ENCODE results near the gene ACVR2B. TPM values are rescaled to one million over a fixed set of nuclear protein-coding genes. Genes with fewer than 3 reads are reported as not detected.
"Not testable (repeated sequence)": the region's sequence is repeated elsewhere in the genome, so short reads cannot be mapped to it uniquely, and the experiment has no call there.

The ACVR2B gene
- 1.1 and 2.2 TPM in 2 replicates for total RNA-seq (2014; rRNA removed; shearing (Covaris generic))

GRCh38 chr3:38453075-38453912, at the start of gene ACVR2B:
ACVR2B (plus strand) TSS chr3:38453890; CDS start chr3:38454323, 433 bp downstream.
- Histone ChIP-seq H3K4me1 (replicated peaks) (peaks cover 13% of the 10 kb centered on the region; the same call in 1 of the 2 replicates), H3K36me3 (no peaks in the 10 kb centered on the region)

DNA sequence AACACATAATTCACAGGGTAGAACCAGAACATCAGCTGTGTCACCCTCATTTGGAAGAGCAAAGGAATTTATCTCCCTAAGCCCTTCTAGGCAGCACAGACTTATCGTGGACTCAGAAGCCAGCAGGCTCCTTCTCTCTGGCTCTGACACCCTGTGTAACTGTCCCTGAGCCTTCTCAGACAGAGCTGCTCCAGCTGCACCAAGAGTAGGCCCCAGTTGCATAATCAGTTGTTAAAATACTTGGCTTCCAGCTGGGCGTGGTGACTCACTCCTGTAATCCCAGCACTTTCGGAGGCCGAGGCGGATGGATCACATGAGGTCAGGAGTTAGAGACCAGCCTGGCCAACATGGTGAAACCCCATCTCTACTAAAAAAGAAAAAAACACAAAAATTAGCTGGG, 49.4 kb upstream of the ACVR2B start:
- no peaks in the 10 kb centered on the region for H3K36me3 ChIP-seq
- H3K9me3 ChIP-seq (replicated peaks) = no peaks in the 10 kb centered on the region
- no peak overlapping the region for H3K4me3 ChIP-seq
- DNase-seq (ENCODE audit: low read depth in 1 of 2, low spot score in 2 of 2) = no peak
- H3K27me3 ChIP-seq (replicated peaks) = no peaks in the 10 kb centered on the region
- H3K4me1 ChIP-seq (replicated peaks) = no peaks in the 10 kb centered on the region
- no peak overlapping the region for H3K27ac ChIP-seq

More at GRCh38 chr3:38453075-38453912, at the start of gene ACVR2B:
- H3K27ac ChIP-seq = no peak within 1 kb of the TSS
- no peaks in the 10 kb centered on the region; the same call in 1 of the 2 replicates for H3K27me3 ChIP-seq (replicated peaks)
- DNase-seq (ENCODE audit: low read depth in 1 of 2, low spot score in 2 of 2) = peak; percentile 68 to 80
- peaks cover 4% of the 10 kb centered on the region; the same call in 1 of the 2 replicates for H3K9me3 ChIP-seq (replicated peaks)
- peak within 1 kb of the TSS; percentile 90 for H3K4me3 ChIP-seq

DNA sequence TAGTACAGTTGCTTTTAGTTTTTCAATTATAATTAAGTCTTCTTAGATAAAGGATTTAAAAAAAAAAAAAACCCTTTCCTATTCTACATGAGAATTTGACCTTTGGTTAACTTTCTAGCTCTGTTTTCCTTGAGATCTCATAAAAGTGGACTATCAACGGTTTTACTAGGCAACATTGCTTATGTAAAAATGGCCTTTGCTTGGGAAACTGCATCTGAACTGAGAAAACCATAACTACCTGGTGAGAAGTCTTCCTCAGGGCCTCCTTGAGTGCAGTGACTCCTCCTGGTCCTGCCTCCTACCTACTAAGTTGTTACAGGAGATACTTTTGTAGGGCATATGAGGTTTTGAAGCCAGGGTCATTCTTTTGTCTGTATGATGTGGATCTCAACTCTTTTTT, 42.1 kb upstream of the ACVR2B start:
- no peak overlapping the region for H3K27ac ChIP-seq
- DNase-seq (ENCODE audit: low read depth in 1 of 2, low spot score in 2 of 2) = no peak
- H3K36me3 ChIP-seq = no peaks in the 10 kb centered on the region
- no peaks in the 10 kb centered on the region for H3K4me1 ChIP-seq (replicated peaks)
- no peaks in the 10 kb centered on the region for H3K27me3 ChIP-seq (replicated peaks)
- H3K9me3 ChIP-seq (replicated peaks) = no peaks in the 10 kb centered on the region
- H3K4me3 ChIP-seq = no peak overlapping the region

- H3K36me3 ChIP-seq; H3K9me3 ChIP-seq (replicated peaks); H3K4me3 ChIP-seq; H3K27ac ChIP-seq; H3K4me1 ChIP-seq (replicated peaks); DNase-seq (ENCODE audit: low read depth in 1 of 2, low spot score in 2 of 2); H3K27me3 ChIP-seq (replicated peaks): not testable (repeated sequence)
Measured at GRCh38 chr3:38420758-38421157, 32.9 kb upstream of the ACVR2B start.

- Histone ChIP-seq H3K4me1 (replicated peaks) (no peaks in the 10 kb centered on the region), H3K4me3 (no peak overlapping the region), H3K9me3 (replicated peaks) (no peaks in the 10 kb centered on the region), H3K27ac (no peak overlapping the region), H3K36me3 (no peaks in the 10 kb centered on the region), H3K27me3 (replicated peaks) (no peaks in the 10 kb centered on the region)
- DNase-seq (ENCODE audit: low read depth in 1 of 2, low spot score in 2 of 2) = no peak
Measured at GRCh38 chr3:38421679-38422336, 31.9 kb upstream of the ACVR2B start.

GRCh38 chr3:38426798-38427426, 26.8 kb upstream of the ACVR2B start:
- H3K9me3 ChIP-seq (replicated peaks); H3K4me1 ChIP-seq (replicated peaks); H3K36me3 ChIP-seq; H3K27me3 ChIP-seq (replicated peaks); H3K4me3 ChIP-seq; DNase-seq (ENCODE audit: low read depth in 1 of 2, low spot score in 2 of 2); H3K27ac ChIP-seq: not testable (repeated sequence)

DNA sequence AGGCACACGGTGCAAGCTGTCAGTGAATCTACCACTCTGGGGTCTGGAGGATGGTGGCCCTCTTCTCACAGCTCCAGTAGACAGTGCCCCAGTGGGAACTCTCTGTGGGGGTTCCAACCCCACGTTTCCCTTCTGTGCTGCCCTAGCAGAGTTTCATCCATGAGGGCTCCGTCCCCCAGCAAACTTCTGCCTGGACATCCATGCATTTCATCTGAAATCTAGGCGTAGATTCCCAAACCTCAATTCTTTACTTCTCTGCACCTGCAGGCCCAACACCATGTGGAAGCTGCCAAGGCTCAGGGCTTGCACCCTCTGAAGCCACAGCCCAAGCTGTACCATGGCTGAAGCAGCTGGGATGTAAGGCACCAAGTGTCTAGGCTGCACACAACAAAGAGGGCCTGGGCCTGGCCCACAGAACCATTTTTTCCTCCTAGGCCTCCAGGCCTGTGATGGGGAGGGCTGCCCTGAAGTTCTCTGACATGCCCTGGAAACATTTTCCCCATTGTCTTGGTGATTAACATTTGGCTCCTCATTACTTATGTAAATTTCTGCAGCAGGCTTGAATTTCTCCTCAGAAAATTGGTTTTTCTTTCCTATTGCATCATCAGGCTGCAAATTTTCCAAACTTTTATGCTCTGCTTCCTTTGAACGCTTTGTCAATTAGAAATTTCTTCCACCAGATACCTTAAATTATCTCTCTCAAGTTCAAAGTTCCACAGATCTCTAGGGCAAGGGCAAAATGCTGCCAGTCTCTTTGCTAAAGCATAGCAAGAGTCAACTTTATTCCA, 20.6 kb upstream of the ACVR2B start:
- H3K9me3 ChIP-seq (replicated peaks); H3K36me3 ChIP-seq; H3K27me3 ChIP-seq (replicated peaks); H3K4me1 ChIP-seq (replicated peaks); H3K27ac ChIP-seq; DNase-seq (ENCODE audit: low read depth in 1 of 2, low spot score in 2 of 2); H3K4me3 ChIP-seq: not testable (repeated sequence)

DNA sequence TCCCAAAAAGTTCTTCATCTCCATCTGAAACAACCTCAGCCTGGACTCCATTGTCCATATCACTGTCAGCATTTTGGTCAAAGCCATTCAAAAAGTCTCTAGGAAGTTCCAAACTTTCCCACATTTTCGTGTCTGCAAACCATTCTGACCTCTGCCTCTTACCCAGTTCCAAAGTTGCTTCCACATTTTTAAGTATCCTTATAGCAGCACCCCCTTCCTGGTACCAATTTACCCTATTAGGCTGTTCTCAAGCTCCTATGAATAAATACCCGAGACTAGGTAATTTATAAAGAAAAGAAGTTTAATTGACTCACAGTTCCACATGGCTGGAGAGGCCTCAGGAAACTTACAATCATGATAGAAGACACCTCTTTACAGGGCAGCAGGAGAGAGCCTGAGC, 20.0 kb upstream of the ACVR2B start:
- not testable (repeated sequence) for H3K4me3 ChIP-seq; H3K4me1 ChIP-seq (replicated peaks); H3K36me3 ChIP-seq; H3K27me3 ChIP-seq (replicated peaks); DNase-seq (ENCODE audit: low read depth in 1 of 2, low spot score in 2 of 2); H3K9me3 ChIP-seq (replicated peaks); H3K27ac ChIP-seq

- not testable (repeated sequence) for H3K4me3 ChIP-seq; H3K4me1 ChIP-seq (replicated peaks); DNase-seq (ENCODE audit: low read depth in 1 of 2, low spot score in 2 of 2); H3K9me3 ChIP-seq (replicated peaks); H3K27ac ChIP-seq; H3K36me3 ChIP-seq; H3K27me3 ChIP-seq (replicated peaks)
Measured at GRCh38 chr3:38438436-38439069, 15.1 kb upstream of the ACVR2B start.

DNA sequence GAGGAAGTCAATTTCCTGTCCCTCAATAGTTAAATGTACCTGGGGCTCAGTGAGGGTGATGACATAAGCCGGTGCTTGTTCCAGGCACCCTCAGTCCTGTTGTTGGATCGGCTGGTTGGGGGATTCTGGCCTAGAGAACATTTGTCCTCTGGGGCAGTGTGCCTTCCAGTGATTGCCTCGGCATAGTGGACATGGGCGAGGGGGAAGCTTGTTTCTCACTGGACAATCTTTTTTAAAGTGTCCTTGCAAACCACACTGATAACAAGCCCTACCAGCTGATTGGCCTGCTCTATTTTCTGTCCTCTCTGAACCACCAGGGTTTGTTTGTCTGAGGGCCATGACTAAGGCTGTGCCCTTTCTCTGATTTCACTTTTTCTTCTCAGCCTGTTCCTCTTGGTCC, 10.5 kb upstream of the ACVR2B start:
- H3K4me3 ChIP-seq; H3K36me3 ChIP-seq; H3K27me3 ChIP-seq (replicated peaks); H3K9me3 ChIP-seq (replicated peaks); H3K27ac ChIP-seq; H3K4me1 ChIP-seq (replicated peaks); DNase-seq (ENCODE audit: low read depth in 1 of 2, low spot score in 2 of 2): not testable (repeated sequence)

DNA sequence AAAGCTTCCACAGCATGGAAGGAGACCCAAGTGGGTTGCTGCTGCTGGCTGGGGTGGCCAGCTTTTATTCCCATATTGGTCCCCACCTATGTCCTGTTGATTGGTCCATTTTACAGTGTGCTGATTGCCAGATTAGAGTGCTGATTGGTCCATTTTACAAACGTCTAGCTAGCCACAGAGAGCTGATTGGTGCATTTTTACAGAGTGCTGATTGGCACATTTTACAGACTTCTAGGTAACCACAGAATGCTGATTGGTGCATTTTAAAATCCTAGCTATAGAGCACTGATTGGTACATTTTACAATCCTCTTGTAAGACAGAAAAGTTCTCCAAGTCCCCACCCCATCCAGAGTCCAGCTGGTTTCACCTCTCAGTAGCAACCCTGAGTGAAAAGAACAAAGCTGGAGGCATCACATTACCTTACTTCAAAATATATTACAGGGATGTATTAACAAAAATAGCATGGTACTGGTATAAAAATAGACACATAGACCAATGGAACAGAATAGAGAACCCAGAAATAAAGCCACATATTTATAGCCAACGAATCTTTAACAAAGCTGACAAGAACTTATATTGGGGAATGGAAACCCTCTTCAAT, 7.5 kb upstream of the ACVR2B start:
- Histone ChIP-seq H3K4me3 (no peak overlapping the region), H3K9me3 (replicated peaks) (no peaks in the 10 kb centered on the region), H3K27me3 (replicated peaks) (no peaks in the 10 kb centered on the region; the same call in 1 of the 2 replicates), H3K27ac (no peak overlapping the region), H3K36me3 (no peaks in the 10 kb centered on the region), H3K4me1 (replicated peaks) (no peaks in the 10 kb centered on the region)
- no peak for DNase-seq (ENCODE audit: low read depth in 1 of 2, low spot score in 2 of 2)

- Histone ChIP-seq H3K36me3 (no peaks in the 10 kb centered on the region), H3K4me1 (replicated peaks) (no peaks in the 10 kb centered on the region), H3K27me3 (replicated peaks) (no peaks in the 10 kb centered on the region; the same call in 1 of the 2 replicates), H3K27ac (no peak overlapping the region), H3K9me3 (replicated peaks) (no peaks in the 10 kb centered on the region), H3K4me3 (no peak overlapping the region)
- DNase-seq (ENCODE audit: low read depth in 1 of 2, low spot score in 2 of 2) = no peak
Measured at GRCh38 chr3:38446812-38447211, 6.9 kb upstream of the ACVR2B start.

- H3K4me3 ChIP-seq = no peak overlapping the region
- H3K4me1 ChIP-seq (replicated peaks) = peaks cover 12% of the 10 kb centered on the region; the same call in 1 of the 2 replicates
- no peak overlapping the region for H3K27ac ChIP-seq
- H3K27me3 ChIP-seq (replicated peaks) = no peaks in the 10 kb centered on the region; the same call in 1 of the 2 replicates
- no peaks in the 10 kb centered on the region for H3K36me3 ChIP-seq
- DNase-seq (ENCODE audit: low read depth in 1 of 2, low spot score in 2 of 2) = no peak
- peaks cover 4% of the 10 kb centered on the region; the same call in 1 of the 2 replicates for H3K9me3 ChIP-seq (replicated peaks)
Measured at GRCh38 chr3:38450853-38451252, 2.8 kb upstream of the ACVR2B start.
